Smooth muscle cell of the coronary artery (primary cell): ENCODE data around the gene AREG. TPM values are rescaled to one million over a fixed set of nuclear protein-coding genes. Genes with fewer than 3 reads are reported as not detected.

Source experiments
- total RNA-seq: library from RNA; depleted of rRNA; stranded (reverse); fragments of >200 nt; gene quantifications from 2 replicates; pipeline ENCODE4 v1.2.3, GENCODE V29; 2014; ENCODE audit warnings: low replicate concordance

Gene AREG, protein sequence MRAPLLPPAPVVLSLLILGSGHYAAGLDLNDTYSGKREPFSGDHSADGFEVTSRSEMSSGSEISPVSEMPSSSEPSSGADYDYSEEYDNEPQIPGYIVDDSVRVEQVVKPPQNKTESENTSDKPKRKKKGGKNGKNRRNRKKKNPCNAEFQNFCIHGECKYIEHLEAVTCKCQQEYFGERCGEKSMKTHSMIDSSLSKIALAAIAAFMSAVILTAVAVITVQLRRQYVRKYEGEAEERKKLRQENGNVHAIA
- 0.47 TPM in 1 of 2 replicates, not detected in the other for total RNA-seq

DNA sequence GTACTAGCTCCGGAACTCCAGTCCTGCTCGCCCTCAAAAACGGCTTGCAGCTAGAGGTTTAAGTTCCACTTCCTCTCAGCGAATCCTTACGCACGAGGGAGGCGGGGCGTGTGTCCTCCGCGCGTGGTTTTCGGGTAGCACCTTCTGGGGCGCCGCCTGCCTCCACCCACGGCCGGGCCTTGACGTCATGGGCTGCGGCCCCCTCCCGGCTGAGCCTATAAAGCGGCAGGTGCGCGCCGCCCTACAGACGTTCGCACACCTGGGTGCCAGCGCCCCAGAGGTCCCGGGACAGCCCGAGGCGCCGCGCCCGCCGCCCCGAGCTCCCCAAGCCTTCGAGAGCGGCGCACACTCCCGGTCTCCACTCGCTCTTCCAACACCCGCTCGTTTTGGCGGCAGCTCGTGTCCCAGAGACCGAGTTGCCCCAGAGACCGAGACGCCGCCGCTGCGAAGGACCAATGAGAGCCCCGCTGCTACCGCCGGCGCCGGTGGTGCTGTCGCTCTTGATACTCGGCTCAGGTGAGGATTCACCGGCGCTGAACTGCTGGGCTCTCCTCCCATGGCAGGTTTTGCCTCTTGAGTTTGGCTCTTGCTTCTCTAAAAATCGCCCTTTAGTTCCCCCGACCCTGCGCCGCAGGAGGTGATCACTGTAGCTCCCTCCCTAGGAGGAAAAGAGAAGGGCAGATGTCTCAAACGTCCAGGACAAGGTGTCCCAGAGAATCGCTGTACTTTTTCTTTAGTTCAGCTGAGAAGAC, at the start of gene AREG:
Gene AREG (plus strand): TSS at position 246 of the 752 bp plus-strand sequence. CDS start 210 bp downstream, at position 456.

Other genes with a start within 250 kb of the AREG start
- gene EPGN, start 136.7 kb upstream of the AREG start, total RNA-seq, result 0.68 TPM in 1 of 2 replicates, not detected in the other
- under 0.01 TPM in 1 of 2 replicates, not detected in the other for gene EREG, start 80.0 kb upstream of the AREG start, total RNA-seq